HepG2 (cell line): Measurements from ENCODE around the gene SLC16A13. TPM values are rescaled to one million over a fixed set of nuclear protein-coding genes. Genes with fewer than 3 reads are reported as not detected.

Experiments
- GLI4 ChIP-seq: sonication (generic); formaldehyde crosslinking; IDR thresholded peaks from 2 replicates; pipeline ENCODE4 v1.5.1; 2020; ENCODE audit warnings: missing genetic modification reagents, mild to moderate bottlenecking, moderate library complexity, borderline replicate concordance
- NR3C1 ChIP-seq: sonication (generic); formaldehyde crosslinking; IDR thresholded peaks from 2 replicates; pipeline ENCODE4 v1.4.0; 2020; ENCODE audit warnings: missing genetic modification reagents
- ZFY ChIP-seq: sonication (generic); formaldehyde crosslinking; IDR thresholded peaks from 2 replicates; pipeline ENCODE4 v1.4.0; 2020; ENCODE audit warnings: missing genetic modification reagents
- ZNF121 ChIP-seq: sonication (generic); formaldehyde crosslinking; IDR thresholded peaks from 2 replicates; pipeline ENCODE4 v1.5.0; 2020; ENCODE audit warnings: mild to moderate bottlenecking, missing genetic modification reagents
- ZNF232 ChIP-seq: sonication (generic); formaldehyde crosslinking; IDR thresholded peaks from 2 replicates; pipeline ENCODE4 v1.4.0; 2020; ENCODE audit warnings: missing genetic modification reagents, borderline replicate concordance
- ZNF660 ChIP-seq: sonication (generic); formaldehyde crosslinking; IDR thresholded peaks from 2 replicates; pipeline ENCODE4 v1.5.1; 2020; ENCODE audit warnings: mild to moderate bottlenecking, low read depth, missing genetic modification reagents, borderline replicate concordance
- ZNF709 ChIP-seq: sonication (generic); formaldehyde crosslinking; IDR thresholded peaks from 2 replicates; pipeline ENCODE4 v1.5.0; 2020; ENCODE audit warnings: mild to moderate bottlenecking, missing genetic modification reagents
- ZNF792 ChIP-seq: IDR thresholded peaks from 2 replicates; pipeline ENCODE4 v1.6.1; 2016
- polyA plus RNA-seq, 8 experiments: library from polyadenylated mRNA; depleted of rRNA in 3 of 8; stranded (reverse) in 7 of 8; unstranded in 1 of 8; fragments of >200 nt; fragmentation: Illumina TruSeq in 4 of 8; extraction: Trizol in 4 of 8; gene quantifications; 2 replicates each; pipeline versions ENCODE4 v1.2.1 to v1.2.3, GENCODE V29; 2011 to 2016; ENCODE audit warnings: low read depth in 4 of 8, missing spikeins in 1 of 8, mixed read lengths in 1 of 8; ENCODE audit not compliant: insufficient read depth in 1 of 8
- total RNA-seq, 5 experiments: library from RNA; depleted of rRNA; stranded (reverse); fragments of >200 nt; fragmentation: Illumina TruSeq; extraction: Trizol; gene quantifications; 2 replicates each; pipeline ENCODE4 v1.2.3, GENCODE V29; 2016; ENCODE audit warnings: low read depth in 1 of 5
- TF ChIP-seq, protein P1 (sequence below): sonication (generic); formaldehyde crosslinking; IDR thresholded peaks from 2 replicates; pipeline ENCODE4 v1.8.1; 2022; ENCODE audit warnings: mild to moderate bottlenecking, missing genetic modification reagents
- TF ChIP-seq, protein P2 (sequence below): IDR thresholded peaks from 2 replicates; pipeline ENCODE4 v1.6.1; 2016
- TF ChIP-seq, protein P3 (sequence below): sonication (generic); formaldehyde crosslinking; IDR thresholded peaks from 2 replicates; pipeline ENCODE4 v1.8.0; 2022; ENCODE audit warnings: low read depth, missing genetic modification reagents
- TF ChIP-seq, protein P4 (sequence below): sonication (generic); formaldehyde crosslinking; IDR thresholded peaks from 2 replicates; pipeline ENCODE4 v1.5.1; 2020; ENCODE audit warnings: mild to moderate bottlenecking, missing genetic modification reagents, moderate library complexity
- TF ChIP-seq, protein P5 (sequence below): sonication (generic); formaldehyde crosslinking; IDR thresholded peaks from 2 replicates; pipeline ENCODE4 v1.9.0; 2021; ENCODE audit warnings: missing genetic modification reagents, borderline replicate concordance
- TF ChIP-seq, protein P6 (sequence below): sonication (generic); formaldehyde crosslinking; IDR thresholded peaks from 2 replicates; pipeline ENCODE4 v1.8.0; 2022; ENCODE audit warnings: missing genetic modification reagents, low read depth, mild to moderate bottlenecking, borderline replicate concordance

The SLC16A13 gene
- total and polyA plus RNA-seq, 2 of the 13 experiments (the other 11 are each of a cell fraction or from before 2014, with no cell fraction given): 2.2 to 3.0 TPM

DNA sequence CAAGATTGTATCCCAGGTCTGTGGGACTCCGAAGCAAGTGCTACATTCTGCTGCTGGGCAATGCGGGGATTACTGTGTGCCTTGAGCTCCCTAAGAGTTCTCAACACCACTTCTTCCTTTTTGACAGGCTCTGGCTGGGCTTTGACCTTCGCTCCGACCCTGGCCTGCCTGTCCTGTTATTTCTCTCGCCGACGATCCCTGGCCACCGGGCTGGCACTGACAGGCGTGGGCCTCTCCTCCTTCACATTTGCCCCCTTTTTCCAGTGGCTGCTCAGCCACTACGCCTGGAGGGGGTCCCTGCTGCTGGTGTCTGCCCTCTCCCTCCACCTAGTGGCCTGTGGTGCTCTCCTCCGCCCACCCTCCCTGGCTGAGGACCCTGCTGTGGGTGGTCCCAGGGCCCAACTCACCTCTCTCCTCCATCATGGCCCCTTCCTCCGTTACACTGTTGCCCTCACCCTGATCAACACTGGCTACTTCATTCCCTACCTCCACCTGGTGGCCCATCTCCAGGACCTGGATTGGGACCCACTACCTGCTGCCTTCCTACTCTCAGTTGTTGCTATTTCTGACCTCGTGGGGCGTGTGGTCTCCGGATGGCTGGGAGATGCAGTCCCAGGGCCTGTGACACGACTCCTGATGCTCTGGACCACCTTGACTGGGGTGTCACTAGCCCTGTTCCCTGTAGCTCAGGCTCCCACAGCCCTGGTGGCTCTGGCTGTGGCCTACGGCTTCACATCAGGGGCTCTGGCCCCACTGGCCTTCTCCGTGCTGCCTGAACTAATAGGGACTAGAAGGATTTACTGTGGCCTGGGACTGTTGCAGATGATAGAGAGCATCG lies 2.4 kb downstream of the SLC16A13 start (continued):
- TF ChIP-seq, protein P1, sequence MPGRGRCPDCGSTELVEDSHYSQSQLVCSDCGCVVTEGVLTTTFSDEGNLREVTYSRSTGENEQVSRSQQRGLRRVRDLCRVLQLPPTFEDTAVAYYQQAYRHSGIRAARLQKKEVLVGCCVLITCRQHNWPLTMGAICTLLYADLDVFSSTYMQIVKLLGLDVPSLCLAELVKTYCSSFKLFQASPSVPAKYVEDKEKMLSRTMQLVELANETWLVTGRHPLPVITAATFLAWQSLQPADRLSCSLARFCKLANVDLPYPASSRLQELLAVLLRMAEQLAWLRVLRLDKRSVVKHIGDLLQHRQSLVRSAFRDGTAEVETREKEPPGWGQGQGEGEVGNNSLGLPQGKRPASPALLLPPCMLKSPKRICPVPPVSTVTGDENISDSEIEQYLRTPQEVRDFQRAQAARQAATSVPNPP (CRISPR knock-in tag): no peak
- no peak for TF ChIP-seq ZNF660 (CRISPR knock-in tag)
- TF ChIP-seq, protein P2, sequence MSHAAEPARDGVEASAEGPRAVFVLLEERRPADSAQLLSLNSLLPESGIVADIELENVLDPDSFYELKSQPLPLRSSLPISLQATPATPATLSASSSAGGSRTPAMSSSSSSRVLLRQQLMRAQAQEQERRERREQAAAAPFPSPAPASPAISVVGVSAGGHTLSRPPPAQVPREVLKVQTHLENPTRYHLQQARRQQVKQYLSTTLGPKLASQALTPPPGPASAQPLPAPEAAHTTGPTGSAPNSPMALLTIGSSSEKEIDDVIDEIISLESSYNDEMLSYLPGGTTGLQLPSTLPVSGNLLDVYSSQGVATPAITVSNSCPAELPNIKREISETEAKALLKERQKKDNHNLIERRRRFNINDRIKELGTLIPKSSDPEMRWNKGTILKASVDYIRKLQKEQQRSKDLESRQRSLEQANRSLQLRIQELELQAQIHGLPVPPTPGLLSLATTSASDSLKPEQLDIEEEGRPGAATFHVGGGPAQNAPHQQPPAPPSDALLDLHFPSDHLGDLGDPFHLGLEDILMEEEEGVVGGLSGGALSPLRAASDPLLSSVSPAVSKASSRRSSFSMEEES: no peak
- TF ChIP-seq, protein P3, sequence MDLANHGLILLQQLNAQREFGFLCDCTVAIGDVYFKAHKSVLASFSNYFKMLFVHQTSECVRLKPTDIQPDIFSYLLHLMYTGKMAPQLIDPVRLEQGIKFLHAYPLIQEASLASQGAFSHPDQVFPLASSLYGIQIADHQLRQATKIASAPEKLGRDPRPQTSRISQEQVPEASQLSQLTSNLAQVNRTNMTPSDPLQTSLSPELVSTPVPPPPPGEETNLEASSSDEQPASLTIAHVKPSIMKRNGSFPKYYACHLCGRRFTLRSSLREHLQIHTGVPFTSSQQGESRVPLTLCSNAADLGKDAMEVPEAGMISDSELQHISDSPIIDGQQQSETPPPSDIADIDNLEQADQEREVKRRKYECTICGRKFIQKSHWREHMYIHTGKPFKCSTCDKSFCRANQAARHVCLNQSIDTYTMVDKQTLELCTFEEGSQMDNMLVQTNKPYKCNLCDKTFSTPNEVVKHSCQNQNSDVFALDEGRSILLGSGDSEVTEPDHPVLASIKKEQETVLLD (CRISPR knock-in tag): no peak
- peak; percentile 36; the same call in 1 of the 2 replicates for TF ChIP-seq ZFY
- TF ChIP-seq, protein P4, sequence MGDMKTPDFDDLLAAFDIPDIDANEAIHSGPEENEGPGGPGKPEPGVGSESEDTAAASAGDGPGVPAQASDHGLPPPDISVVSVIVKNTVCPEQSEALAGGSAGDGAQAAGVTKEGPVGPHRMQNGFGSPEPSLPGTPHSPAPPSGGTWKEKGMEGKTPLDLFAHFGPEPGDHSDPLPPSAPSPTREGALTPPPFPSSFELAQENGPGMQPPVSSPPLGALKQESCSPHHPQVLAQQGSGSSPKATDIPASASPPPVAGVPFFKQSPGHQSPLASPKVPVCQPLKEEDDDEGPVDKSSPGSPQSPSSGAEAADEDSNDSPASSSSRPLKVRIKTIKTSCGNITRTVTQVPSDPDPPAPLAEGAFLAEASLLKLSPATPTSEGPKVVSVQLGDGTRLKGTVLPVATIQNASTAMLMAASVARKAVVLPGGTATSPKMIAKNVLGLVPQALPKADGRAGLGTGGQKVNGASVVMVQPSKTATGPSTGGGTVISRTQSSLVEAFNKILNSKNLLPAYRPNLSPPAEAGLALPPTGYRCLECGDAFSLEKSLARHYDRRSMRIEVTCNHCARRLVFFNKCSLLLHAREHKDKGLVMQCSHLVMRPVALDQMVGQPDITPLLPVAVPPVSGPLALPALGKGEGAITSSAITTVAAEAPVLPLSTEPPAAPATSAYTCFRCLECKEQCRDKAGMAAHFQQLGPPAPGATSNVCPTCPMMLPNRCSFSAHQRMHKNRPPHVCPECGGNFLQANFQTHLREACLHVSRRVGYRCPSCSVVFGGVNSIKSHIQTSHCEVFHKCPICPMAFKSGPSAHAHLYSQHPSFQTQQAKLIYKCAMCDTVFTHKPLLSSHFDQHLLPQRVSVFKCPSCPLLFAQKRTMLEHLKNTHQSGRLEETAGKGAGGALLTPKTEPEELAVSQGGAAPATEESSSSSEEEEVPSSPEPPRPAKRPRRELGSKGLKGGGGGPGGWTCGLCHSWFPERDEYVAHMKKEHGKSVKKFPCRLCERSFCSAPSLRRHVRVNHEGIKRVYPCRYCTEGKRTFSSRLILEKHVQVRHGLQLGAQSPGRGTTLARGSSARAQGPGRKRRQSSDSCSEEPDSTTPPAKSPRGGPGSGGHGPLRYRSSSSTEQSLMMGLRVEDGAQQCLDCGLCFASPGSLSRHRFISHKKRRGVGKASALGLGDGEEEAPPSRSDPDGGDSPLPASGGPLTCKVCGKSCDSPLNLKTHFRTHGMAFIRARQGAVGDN: peak; percentile 77
- TF ChIP-seq ZNF232 (CRISPR knock-in tag): no peak
- TF ChIP-seq, protein P5, sequence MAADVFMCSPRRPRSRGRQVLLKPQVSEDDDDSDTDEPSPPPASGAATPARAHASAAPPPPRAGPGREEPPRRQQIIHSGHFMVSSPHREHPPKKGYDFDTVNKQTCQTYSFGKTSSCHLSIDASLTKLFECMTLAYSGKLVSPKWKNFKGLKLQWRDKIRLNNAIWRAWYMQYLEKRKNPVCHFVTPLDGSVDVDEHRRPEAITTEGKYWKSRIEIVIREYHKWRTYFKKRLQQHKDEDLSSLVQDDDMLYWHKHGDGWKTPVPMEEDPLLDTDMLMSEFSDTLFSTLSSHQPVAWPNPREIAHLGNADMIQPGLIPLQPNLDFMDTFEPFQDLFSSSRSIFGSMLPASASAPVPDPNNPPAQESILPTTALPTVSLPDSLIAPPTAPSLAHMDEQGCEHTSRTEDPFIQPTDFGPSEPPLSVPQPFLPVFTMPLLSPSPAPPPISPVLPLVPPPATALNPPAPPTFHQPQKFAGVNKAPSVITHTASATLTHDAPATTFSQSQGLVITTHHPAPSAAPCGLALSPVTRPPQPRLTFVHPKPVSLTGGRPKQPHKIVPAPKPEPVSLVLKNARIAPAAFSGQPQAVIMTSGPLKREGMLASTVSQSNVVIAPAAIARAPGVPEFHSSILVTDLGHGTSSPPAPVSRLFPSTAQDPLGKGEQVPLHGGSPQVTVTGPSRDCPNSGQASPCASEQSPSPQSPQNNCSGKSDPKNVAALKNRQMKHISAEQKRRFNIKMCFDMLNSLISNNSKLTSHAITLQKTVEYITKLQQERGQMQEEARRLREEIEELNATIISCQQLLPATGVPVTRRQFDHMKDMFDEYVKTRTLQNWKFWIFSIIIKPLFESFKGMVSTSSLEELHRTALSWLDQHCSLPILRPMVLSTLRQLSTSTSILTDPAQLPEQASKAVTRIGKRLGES (CRISPR knock-in tag): no peak
- TF ChIP-seq ZNF121 (CRISPR knock-in tag): no peak
- TF ChIP-seq GLI4: no peak
- TF ChIP-seq NR3C1 (CRISPR knock-in tag): no peak
- TF ChIP-seq, protein P6, sequence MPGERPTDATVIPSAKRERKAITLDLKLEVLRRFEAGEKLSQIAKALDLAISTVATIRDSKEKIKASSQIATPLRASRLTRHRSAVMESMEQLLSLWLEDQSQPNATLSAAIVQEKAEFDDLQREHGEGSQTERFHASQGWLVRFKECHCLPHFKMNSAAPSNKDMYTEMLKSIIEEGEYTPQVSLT (CRISPR knock-in tag): no peak
- no peak for TF ChIP-seq ZNF709 (CRISPR knock-in tag)
- no peak for TF ChIP-seq ZNF792 (CRISPR knock-in tag)
